WTC11 (cell line): ENCODE measurements around the gene SLC35F2.
"Not testable (repeated sequence)": the region's sequence is repeated elsewhere in the genome, so short reads cannot be mapped to it uniquely, and the experiment has no call there.

Source experiments
- CBFB ChIP-seq: sonication (generic); formaldehyde crosslinking; IDR thresholded peaks from 2 replicates; pipeline ENCODE4 v1.8.1; 2022; ENCODE audit warnings: mild to moderate bottlenecking, low read depth, missing genetic modification reagents
- CREB1 ChIP-seq: sonication (generic); formaldehyde crosslinking; IDR thresholded peaks from 2 replicates; pipeline ENCODE4 v1.8.0; 2023; ENCODE audit warnings: mild to moderate bottlenecking, missing genetic modification reagents
- ESRRA ChIP-seq: sonication (generic); formaldehyde crosslinking; IDR thresholded peaks from 2 replicates; pipeline ENCODE4 v1.8.1; 2022; ENCODE audit warnings: mild to moderate bottlenecking, missing genetic modification reagents, borderline replicate concordance
- IRF2 ChIP-seq: sonication (generic); formaldehyde crosslinking; IDR thresholded peaks from 2 replicates; pipeline ENCODE4 v1.8.0; 2022; ENCODE audit warnings: low read depth, missing genetic modification reagents, borderline replicate concordance
- NR1H2 ChIP-seq: sonication (generic); formaldehyde crosslinking; IDR thresholded peaks from 2 replicates; pipeline ENCODE4 v1.9.0; 2021; ENCODE audit warnings: mild to moderate bottlenecking, moderate library complexity, missing genetic modification reagents
- NR2C2 ChIP-seq: sonication (generic); formaldehyde crosslinking; IDR thresholded peaks from 2 replicates; pipeline ENCODE4 v1.8.0; 2022; ENCODE audit warnings: mild to moderate bottlenecking, missing genetic modification reagents
- OVOL2 ChIP-seq: fragments of 250-450 bp; sonication (Bioruptor Pico); IDR thresholded peaks from 2 replicates; pipeline ENCODE4 v1.9.0; 2021; ENCODE audit warnings: mild to moderate bottlenecking, borderline replicate concordance
- SMAD3 ChIP-seq: sonication (generic); formaldehyde crosslinking; IDR thresholded peaks from 2 replicates; pipeline ENCODE4 v1.8.0; 2022; ENCODE audit warnings: missing genetic modification reagents, mild to moderate bottlenecking, borderline replicate concordance
- TP53 ChIP-seq: sonication (generic); formaldehyde crosslinking; IDR thresholded peaks from 2 replicates; pipeline ENCODE4 v1.8.1; 2023; ENCODE audit warnings: mild to moderate bottlenecking, missing genetic modification reagents
- ZNF138 ChIP-seq: sonication (generic); formaldehyde crosslinking; conservative IDR thresholded peaks from 2 replicates; pipeline ENCODE4 v1.8.1; 2022; ENCODE audit warnings: mild to moderate bottlenecking, moderate library complexity, missing genetic modification reagents
- TF ChIP-seq, protein P1 (sequence below): fragments of 200-600 bp; IDR thresholded peaks from 2 replicates; pipeline ENCODE4 v1.8.0; 2022; ENCODE audit warnings: antibody characterized with exemption
- TF ChIP-seq, protein P2 (sequence below): sonication (generic); formaldehyde crosslinking; IDR thresholded peaks from 2 replicates; pipeline ENCODE4 v1.8.1; 2022; ENCODE audit warnings: low read depth, mild to moderate bottlenecking, moderate library complexity, missing genetic modification reagents, borderline replicate concordance
- TF ChIP-seq, protein P3 (sequence below): sonication (generic); formaldehyde crosslinking; IDR thresholded peaks from 2 replicates; pipeline ENCODE4 v1.8.0; 2022; ENCODE audit warnings: mild to moderate bottlenecking, missing genetic modification reagents
- TF ChIP-seq, protein P4 (sequence below): sonication (generic); formaldehyde crosslinking; IDR thresholded peaks from 2 replicates; pipeline ENCODE4 v1.8.1; 2023; ENCODE audit warnings: mild to moderate bottlenecking, missing genetic modification reagents

DNA sequence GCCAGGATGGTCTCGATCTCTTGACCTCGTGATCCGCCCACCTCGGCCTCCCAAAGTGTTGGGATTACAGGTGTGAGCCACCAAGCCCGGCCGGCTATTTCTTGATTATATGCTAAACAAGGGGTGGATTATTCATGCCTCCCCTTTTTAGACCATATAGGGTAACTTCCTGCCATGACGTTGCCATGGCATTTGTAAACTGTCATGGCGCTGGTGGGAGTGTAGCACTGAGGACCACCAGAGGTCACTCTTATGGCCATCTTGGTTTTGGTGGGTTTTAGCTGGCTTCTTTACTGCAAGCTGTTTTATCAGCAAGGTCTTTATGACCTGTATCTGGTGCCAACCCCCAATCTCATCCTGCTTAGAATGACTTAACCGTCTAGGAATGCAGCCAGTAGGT is 22.9 kb upstream of the SLC35F2 start:
- TF ChIP-seq, protein P1, sequence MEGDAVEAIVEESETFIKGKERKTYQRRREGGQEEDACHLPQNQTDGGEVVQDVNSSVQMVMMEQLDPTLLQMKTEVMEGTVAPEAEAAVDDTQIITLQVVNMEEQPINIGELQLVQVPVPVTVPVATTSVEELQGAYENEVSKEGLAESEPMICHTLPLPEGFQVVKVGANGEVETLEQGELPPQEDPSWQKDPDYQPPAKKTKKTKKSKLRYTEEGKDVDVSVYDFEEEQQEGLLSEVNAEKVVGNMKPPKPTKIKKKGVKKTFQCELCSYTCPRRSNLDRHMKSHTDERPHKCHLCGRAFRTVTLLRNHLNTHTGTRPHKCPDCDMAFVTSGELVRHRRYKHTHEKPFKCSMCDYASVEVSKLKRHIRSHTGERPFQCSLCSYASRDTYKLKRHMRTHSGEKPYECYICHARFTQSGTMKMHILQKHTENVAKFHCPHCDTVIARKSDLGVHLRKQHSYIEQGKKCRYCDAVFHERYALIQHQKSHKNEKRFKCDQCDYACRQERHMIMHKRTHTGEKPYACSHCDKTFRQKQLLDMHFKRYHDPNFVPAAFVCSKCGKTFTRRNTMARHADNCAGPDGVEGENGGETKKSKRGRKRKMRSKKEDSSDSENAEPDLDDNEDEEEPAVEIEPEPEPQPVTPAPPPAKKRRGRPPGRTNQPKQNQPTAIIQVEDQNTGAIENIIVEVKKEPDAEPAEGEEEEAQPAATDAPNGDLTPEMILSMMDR, result not testable (repeated sequence)
- not testable (repeated sequence) for TF ChIP-seq NR2C2; CBFB; SMAD3 (CRISPR knock-in tag); TP53 (CRISPR knock-in tag); IRF2 (CRISPR knock-in tag); ESRRA (CRISPR knock-in tag); ZNF138 (CRISPR knock-in tag); NR1H2; OVOL2 (CRISPR knock-in tag); CREB1 (CRISPR knock-in tag)
- TF ChIP-seq, protein P2, sequence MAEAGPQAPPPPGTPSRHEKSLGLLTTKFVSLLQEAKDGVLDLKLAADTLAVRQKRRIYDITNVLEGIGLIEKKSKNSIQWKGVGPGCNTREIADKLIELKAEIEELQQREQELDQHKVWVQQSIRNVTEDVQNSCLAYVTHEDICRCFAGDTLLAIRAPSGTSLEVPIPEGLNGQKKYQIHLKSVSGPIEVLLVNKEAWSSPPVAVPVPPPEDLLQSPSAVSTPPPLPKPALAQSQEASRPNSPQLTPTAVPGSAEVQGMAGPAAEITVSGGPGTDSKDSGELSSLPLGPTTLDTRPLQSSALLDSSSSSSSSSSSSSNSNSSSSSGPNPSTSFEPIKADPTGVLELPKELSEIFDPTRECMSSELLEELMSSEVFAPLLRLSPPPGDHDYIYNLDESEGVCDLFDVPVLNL (CRISPR knock-in tag), result not testable (repeated sequence)
- TF ChIP-seq, protein P3, sequence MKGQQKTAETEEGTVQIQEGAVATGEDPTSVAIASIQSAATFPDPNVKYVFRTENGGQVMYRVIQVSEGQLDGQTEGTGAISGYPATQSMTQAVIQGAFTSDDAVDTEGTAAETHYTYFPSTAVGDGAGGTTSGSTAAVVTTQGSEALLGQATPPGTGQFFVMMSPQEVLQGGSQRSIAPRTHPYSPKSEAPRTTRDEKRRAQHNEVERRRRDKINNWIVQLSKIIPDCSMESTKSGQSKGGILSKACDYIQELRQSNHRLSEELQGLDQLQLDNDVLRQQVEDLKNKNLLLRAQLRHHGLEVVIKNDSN (CRISPR knock-in tag), result not testable (repeated sequence)
- TF ChIP-seq, protein P4, sequence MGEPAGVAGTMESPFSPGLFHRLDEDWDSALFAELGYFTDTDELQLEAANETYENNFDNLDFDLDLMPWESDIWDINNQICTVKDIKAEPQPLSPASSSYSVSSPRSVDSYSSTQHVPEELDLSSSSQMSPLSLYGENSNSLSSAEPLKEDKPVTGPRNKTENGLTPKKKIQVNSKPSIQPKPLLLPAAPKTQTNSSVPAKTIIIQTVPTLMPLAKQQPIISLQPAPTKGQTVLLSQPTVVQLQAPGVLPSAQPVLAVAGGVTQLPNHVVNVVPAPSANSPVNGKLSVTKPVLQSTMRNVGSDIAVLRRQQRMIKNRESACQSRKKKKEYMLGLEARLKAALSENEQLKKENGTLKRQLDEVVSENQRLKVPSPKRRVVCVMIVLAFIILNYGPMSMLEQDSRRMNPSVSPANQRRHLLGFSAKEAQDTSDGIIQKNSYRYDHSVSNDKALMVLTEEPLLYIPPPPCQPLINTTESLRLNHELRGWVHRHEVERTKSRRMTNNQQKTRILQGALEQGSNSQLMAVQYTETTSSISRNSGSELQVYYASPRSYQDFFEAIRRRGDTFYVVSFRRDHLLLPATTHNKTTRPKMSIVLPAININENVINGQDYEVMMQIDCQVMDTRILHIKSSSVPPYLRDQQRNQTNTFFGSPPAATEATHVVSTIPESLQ (CRISPR knock-in tag), result not testable (repeated sequence)
